ENCODE measurements around the gene GPR150.

DNA sequence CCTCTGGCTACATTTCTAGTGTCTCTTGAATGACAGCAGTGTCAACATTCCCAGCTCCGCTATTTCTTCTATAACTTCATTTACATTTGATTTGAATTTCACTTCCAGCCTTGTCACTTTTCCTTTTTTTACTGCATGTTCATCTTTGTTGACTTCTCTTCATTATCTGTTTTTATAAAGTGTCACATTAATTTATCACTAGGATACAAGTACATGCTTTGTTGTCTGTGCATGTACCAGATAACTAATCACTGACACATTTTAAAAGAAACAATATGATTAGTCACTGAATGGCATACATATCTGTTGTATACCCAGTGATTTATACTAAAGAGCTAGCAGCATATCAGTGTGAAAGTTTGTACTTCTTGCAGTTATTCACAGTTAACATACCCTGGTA lies 35.9 kb upstream of the GPR150 start:
- TF ChIP-seq, protein P1, sequence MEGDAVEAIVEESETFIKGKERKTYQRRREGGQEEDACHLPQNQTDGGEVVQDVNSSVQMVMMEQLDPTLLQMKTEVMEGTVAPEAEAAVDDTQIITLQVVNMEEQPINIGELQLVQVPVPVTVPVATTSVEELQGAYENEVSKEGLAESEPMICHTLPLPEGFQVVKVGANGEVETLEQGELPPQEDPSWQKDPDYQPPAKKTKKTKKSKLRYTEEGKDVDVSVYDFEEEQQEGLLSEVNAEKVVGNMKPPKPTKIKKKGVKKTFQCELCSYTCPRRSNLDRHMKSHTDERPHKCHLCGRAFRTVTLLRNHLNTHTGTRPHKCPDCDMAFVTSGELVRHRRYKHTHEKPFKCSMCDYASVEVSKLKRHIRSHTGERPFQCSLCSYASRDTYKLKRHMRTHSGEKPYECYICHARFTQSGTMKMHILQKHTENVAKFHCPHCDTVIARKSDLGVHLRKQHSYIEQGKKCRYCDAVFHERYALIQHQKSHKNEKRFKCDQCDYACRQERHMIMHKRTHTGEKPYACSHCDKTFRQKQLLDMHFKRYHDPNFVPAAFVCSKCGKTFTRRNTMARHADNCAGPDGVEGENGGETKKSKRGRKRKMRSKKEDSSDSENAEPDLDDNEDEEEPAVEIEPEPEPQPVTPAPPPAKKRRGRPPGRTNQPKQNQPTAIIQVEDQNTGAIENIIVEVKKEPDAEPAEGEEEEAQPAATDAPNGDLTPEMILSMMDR (conservative IDR thresholded peaks at IDR 0.05; ENCODE audit: low read depth, low read length): no peak
- TF ChIP-seq EZH2phosphoT487 (IDR thresholded peaks at IDR 0.05; ENCODE audit: borderline replicate concordance, low read length): no peak
- TF ChIP-seq EZH2 (IDR thresholded peaks at IDR 0.05; ENCODE audit: low read length, unreplicated experiment): no peak
